Ishikawa (cell line): ENCODE results near the gene TOR1AIP2.

ENCODE experiments used
- CEBPB ChIP-seq: IDR thresholded peaks from 2 replicates; pipeline ENCODE4 v1.6.1; 2012
- CREB1 ChIP-seq: IDR thresholded peaks from 2 replicates; pipeline ENCODE4 v1.6.1; 2012; ENCODE audit warnings: low read depth
- EGR1 ChIP-seq: IDR thresholded peaks from 2 replicates; pipeline ENCODE4 v1.6.1; 2012
- EP300 ChIP-seq: IDR thresholded peaks from 2 replicates; pipeline ENCODE4 v1.6.1; 2012; ENCODE audit warnings: borderline replicate concordance
- FOXM1 ChIP-seq: IDR thresholded peaks from 2 replicates; pipeline ENCODE4 v1.6.1; 2012; ENCODE audit warnings: low read depth, borderline replicate concordance
- NFIC ChIP-seq: IDR thresholded peaks from 2 replicates; pipeline ENCODE4 v1.6.1; 2012
- RAD21 ChIP-seq: IDR thresholded peaks from 2 replicates; pipeline ENCODE4 v1.6.1; 2012; ENCODE audit warnings: low read depth
- TAF1 ChIP-seq: IDR thresholded peaks from 2 replicates; pipeline ENCODE4 v1.6.1; 2012; ENCODE audit warnings: low read depth, mild to moderate bottlenecking
- TCF12 ChIP-seq: IDR thresholded peaks from 2 replicates; pipeline ENCODE4 v1.6.1; 2012; ENCODE audit warnings: low read depth
- TEAD4 ChIP-seq: IDR thresholded peaks from 2 replicates; pipeline ENCODE4 v1.6.1; 2012
- YY1 ChIP-seq: IDR thresholded peaks from 2 replicates; pipeline ENCODE4 v1.6.1; 2012; ENCODE audit warnings: low read depth
- ZBTB7A ChIP-seq: IDR thresholded peaks from 2 replicates; pipeline ENCODE4 v1.6.1; 2012; ENCODE audit warnings: low read depth
- TF ChIP-seq, protein P1 (sequence below): IDR thresholded peaks from 2 replicates; pipeline ENCODE4 v1.6.1; 2012; ENCODE audit warnings: low read depth, mild to moderate bottlenecking
- TF ChIP-seq, protein P2 (sequence below): IDR thresholded peaks from 2 replicates; pipeline ENCODE4 v1.6.1; 2012
- TF ChIP-seq, protein P3 (sequence below): IDR thresholded peaks from 2 replicates; pipeline ENCODE4 v1.6.1; 2012

TOR1AIP2 gene

DNA sequence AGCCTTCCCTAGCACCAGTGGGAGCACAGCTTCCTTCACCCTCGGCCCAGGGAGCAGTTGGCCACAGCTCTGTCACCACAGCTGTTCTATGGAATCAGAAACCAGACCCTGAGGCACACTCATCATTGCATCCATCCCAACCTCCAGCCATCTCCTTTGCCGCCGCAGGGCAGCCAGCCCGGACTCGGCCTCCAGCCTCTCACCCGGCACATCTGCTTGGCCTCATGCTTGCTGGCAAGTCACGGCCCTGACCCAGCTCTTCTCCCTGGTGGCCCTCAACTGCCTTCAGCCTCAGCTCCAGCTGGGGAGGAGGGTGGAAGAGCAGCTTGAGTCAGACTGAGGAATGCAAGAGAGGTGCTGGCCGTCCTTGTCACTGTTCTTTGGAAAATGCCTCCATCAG, 59.8 kb downstream of the TOR1AIP2 start:
- TF ChIP-seq FOXM1 (no peak), TAF1 (no peak), NFIC (no peak), ZBTB7A (no peak), EGR1 (no peak), CEBPB (no peak)

DNA sequence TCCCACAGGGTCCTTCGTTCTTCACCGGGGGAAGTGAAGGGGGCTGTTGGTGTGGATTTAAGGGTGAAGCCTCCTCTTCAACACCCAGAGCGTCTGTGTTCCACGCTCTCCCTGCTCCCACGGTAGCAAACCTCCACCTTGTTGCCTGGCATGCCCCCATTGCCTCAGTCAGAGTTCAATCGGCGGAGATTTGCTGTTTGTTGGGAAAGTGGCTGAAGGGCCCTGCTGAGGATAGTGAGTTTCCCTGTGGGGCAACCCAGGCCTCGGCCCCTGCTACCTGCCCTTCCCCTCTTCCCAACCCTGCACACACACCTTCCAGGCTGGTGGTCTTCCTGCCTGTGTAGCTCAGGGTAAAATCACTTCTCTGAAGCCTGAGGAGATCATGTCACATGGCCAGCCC, 60.5 kb downstream of the TOR1AIP2 start:
- TF ChIP-seq, protein P1, sequence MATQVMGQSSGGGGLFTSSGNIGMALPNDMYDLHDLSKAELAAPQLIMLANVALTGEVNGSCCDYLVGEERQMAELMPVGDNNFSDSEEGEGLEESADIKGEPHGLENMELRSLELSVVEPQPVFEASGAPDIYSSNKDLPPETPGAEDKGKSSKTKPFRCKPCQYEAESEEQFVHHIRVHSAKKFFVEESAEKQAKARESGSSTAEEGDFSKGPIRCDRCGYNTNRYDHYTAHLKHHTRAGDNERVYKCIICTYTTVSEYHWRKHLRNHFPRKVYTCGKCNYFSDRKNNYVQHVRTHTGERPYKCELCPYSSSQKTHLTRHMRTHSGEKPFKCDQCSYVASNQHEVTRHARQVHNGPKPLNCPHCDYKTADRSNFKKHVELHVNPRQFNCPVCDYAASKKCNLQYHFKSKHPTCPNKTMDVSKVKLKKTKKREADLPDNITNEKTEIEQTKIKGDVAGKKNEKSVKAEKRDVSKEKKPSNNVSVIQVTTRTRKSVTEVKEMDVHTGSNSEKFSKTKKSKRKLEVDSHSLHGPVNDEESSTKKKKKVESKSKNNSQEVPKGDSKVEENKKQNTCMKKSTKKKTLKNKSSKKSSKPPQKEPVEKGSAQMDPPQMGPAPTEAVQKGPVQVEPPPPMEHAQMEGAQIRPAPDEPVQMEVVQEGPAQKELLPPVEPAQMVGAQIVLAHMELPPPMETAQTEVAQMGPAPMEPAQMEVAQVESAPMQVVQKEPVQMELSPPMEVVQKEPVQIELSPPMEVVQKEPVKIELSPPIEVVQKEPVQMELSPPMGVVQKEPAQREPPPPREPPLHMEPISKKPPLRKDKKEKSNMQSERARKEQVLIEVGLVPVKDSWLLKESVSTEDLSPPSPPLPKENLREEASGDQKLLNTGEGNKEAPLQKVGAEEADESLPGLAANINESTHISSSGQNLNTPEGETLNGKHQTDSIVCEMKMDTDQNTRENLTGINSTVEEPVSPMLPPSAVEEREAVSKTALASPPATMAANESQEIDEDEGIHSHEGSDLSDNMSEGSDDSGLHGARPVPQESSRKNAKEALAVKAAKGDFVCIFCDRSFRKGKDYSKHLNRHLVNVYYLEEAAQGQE, result no peak
- TF ChIP-seq ZBTB7A (no peak), RAD21 (no peak), TCF12 (no peak), YY1 (no peak), FOXM1 (no peak), CEBPB (no peak), TAF1 (no peak), EP300 (no peak), EGR1 (no peak), CREB1 (no peak), NFIC (no peak), TEAD4 (no peak)
- TF ChIP-seq, protein P2, sequence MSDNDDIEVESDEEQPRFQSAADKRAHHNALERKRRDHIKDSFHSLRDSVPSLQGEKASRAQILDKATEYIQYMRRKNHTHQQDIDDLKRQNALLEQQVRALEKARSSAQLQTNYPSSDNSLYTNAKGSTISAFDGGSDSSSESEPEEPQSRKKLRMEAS, result no peak
- TF ChIP-seq, protein P3, sequence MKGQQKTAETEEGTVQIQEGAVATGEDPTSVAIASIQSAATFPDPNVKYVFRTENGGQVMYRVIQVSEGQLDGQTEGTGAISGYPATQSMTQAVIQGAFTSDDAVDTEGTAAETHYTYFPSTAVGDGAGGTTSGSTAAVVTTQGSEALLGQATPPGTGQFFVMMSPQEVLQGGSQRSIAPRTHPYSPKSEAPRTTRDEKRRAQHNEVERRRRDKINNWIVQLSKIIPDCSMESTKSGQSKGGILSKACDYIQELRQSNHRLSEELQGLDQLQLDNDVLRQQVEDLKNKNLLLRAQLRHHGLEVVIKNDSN, result no peak

DNA sequence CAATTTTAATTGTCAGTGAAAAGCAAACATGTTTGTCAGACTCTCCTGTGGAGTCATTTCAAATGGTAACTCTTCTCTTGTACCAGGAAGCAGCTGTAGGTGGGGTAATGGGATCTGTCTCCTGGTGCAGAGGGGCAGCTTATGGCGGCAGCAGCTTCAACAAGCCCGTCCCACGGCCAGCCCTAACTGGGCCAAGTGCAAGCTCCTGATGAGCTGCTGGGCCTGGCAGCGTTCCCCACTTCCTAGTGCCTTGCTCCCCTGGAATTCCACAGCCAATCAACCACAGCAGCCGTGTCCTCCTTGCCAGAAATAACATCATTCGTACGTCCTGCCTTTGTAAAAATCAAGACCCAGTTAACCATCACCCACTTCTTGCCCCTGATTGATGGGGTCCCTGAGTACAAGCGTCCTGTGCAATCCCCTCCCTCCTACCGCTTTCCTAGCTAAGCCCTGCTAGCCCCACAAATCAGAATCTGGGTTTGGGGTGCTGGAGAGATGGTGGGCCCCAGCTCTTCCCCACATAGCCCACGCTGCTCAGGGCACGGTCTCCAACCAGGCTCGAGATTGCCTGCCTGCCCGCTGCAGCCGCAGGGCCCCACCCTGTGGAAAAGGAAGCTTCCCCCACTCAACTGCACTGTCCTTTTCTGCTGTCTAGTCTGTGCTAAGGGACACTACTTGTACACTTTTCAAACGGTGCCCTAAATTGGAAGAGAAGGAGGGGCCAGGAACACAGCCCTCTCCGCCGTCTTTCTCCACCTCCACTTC, 61.2 kb downstream of the TOR1AIP2 start:
- TF ChIP-seq YY1 (no peak), NFIC (peak; percentile 44), EP300 (no peak), TAF1 (no peak), CREB1 (no peak), FOXM1 (no peak), TEAD4 (peak; percentile 49), CEBPB (no peak)
- TF ChIP-seq, protein P2, result no peak
- TF ChIP-seq, protein P1, result no peak

DNA sequence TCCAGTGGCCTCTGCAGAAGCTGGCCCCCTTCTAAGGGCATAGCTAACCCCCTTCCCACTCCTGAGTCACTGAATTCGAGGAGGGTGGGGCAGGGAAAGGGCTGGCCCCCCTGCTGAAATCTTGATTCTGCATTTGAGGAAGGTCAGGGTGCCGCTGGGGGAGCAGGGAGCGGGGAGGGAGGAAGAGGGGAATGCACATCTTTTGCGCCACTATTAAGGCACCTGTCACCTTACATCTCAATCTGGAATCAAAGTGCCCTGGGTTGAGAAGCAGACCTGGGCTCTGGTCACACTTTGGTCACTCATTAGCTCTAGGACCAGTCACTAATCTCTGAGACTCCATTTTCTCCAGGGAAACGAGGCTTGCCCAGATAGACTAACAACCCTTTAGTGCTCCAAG, 62.0 kb downstream of the TOR1AIP2 start:
- TF ChIP-seq, protein P2, result no peak
- TF ChIP-seq RAD21 (no peak), FOXM1 (no peak), NFIC (no peak), EP300 (no peak), ZBTB7A (no peak), EGR1 (no peak), CREB1 (no peak), TCF12 (no peak), CEBPB (no peak), YY1 (no peak), TEAD4 (no peak), TAF1 (no peak)
- TF ChIP-seq, protein P1, result no peak

DNA sequence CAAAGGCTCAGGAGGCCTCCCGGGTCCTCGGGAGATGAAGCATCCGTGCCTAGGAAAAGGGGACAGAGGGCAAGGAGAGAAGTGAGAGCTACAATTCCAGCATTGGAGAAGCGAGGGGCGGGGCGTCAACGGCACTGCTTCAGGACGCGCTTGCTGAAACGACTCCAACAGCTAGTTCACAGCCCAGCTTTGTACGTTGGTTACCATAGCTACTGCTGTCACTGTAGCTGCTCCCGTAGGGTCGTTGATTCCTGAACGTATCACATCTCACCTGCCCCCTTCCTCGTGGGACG, 63.1 kb downstream of the TOR1AIP2 start:
- TF ChIP-seq YY1, result no peak
- no peak for TF ChIP-seq EP300
- TF ChIP-seq EGR1, result no peak
- no peak for TF ChIP-seq CEBPB
- TF ChIP-seq, protein P1, result no peak
- TF ChIP-seq NFIC, result no peak
- TF ChIP-seq TEAD4, result no peak
- TF ChIP-seq CREB1, result no peak
- no peak for TF ChIP-seq TAF1
- TF ChIP-seq, protein P2, result no peak
- TF ChIP-seq TCF12, result no peak
- no peak for TF ChIP-seq RAD21
- TF ChIP-seq ZBTB7A, result no peak
- TF ChIP-seq, protein P3, result no peak
- no peak for TF ChIP-seq FOXM1
